Measurements from ENCODE around the gene TAGLN2.
"Not testable (repeated sequence)": the region's sequence is repeated elsewhere in the genome, so short reads cannot be mapped to it uniquely, and the experiment has no call there.

TAGLN2 gene

DNA sequence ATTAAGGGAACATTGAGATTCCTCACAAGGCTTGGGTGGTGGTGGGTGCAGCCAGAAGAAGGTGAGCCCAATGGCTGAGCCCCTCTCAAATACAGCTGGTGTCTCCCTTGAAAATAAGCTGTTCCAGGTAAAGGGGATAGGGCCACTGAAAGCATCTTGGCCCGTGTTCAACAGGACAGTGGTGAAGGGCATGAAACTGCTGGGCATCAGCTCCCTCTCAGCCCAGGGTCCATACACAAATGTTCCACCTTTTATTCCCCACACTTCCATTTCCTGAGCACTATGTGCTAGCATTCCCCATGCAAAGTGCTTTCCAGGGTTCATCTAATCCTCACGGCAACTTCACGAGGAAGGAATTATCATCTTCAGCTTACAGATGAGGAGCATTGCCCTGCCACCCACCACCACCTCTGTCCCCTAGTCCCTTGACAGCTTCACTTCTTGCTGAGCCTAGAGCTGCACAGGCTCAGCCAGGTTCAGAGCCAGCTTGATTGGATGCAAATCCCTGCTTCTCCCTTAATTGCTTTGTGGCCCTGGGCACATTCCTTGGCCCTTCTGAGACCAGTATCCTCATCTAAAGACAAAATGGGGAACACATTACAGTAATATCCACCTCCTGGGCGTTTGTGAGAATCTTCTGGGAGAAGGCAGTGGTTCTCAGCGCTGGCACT, 9.6 kb downstream of the TAGLN2 start:
- H3K9me3 Mint-ChIP-seq, result no peaks in the 10 kb centered on the region
- peaks cover 44% of the 10 kb centered on the region for H3K36me3 Mint-ChIP-seq (ENCODE audit: low read depth)
- DNase-seq (no peak), ATAC-seq (no peak)
- no peak overlapping the region for H3K4me3 Mint-ChIP-seq
- H3K27ac Mint-ChIP-seq, result no peak overlapping the region
- peaks cover 63% of the 10 kb centered on the region for H3K4me1 Mint-ChIP-seq
- no peaks in the 10 kb centered on the region for H3K27me3 Mint-ChIP-seq

DNA sequence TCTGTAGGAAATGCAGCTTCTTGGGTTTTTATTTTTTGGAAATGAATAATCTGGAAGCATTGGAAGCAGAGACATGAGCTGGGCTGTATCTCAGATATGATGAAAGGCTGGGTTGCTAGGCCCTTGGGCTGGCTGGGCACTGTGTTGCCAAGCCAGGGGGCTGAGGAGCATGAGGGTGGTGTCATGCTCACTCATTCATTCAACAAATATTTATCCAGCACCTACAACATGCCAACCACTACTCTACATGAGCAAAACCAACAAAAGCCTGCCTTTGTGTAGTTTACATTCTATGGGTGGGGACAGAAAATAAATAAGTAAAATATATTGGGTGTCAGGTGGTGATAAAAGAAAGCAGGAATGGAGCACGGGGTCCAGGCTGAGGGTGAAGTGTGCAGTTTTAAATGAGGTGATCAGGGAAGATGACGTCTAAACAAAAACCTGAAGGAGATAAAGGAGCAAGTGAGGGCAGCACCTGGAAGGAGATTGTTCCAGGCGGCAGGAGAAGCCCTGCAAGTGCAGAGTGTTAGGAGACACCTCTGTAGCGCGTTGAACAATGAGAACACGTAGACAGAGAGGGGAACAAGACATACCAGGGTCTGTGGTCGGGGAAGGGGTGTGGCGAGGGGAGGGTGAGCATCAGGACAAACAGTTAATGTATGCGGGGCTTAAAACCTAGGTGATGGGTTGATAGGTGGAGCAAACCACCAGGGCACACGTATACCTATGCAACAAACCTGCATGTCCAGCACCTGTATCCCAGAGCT, 10.9 kb downstream of the TAGLN2 start:
- ATAC-seq, result no peak
- Mint-ChIP-seq H3K27ac (no peak overlapping the region), H3K9me3 (no peaks in the 10 kb centered on the region), H3K36me3 (ENCODE audit: low read depth) (peaks cover 32% of the 10 kb centered on the region), H3K4me3 (no peak overlapping the region), H3K4me1 (peaks cover 63% of the 10 kb centered on the region), H3K27me3 (no peaks in the 10 kb centered on the region)
- DNase-seq, result no peak

DNA sequence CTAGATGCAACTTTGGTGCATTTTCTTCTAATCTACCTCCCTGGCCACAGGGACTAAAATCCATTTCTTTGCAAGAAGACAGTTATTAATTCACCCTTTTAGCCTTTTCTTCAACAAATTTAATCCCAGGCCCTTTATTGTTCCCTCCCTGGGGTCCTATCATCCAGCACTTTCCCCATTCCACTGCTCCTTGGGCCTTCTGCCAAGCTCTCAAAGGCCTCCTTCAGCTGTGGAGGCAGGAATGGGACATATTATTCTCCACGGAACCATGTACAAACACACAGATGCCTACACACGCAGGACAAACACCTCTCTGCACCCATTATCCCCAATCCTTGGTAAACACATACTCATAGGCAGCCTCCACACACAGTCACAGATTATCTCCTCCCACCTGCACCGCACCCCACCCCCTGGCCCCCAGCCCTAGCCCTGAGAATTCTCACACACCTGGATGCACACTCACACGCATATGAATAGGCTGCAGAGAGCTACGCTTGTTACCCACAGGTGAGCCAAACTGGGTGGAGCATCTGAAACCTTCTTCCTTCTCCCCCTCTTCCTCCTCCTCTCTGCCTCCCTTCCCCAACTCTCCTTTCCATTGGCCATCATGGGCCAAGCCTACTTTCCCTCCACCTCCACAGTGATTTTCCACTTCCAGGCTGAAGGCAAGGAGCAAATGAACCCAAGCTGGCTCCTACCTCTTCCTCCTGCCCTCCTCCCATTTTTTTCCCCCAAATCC, 11.7 kb downstream of the TAGLN2 start:
- no peak for ATAC-seq
- H3K9me3 Mint-ChIP-seq, result no peaks in the 10 kb centered on the region
- no peaks in the 10 kb centered on the region for H3K27me3 Mint-ChIP-seq
- no peak overlapping the region for H3K27ac Mint-ChIP-seq
- peaks cover 24% of the 10 kb centered on the region for H3K36me3 Mint-ChIP-seq (ENCODE audit: low read depth)
- no peak for DNase-seq
- peaks cover 58% of the 10 kb centered on the region for H3K4me1 Mint-ChIP-seq
- no peak overlapping the region for H3K4me3 Mint-ChIP-seq

DNA sequence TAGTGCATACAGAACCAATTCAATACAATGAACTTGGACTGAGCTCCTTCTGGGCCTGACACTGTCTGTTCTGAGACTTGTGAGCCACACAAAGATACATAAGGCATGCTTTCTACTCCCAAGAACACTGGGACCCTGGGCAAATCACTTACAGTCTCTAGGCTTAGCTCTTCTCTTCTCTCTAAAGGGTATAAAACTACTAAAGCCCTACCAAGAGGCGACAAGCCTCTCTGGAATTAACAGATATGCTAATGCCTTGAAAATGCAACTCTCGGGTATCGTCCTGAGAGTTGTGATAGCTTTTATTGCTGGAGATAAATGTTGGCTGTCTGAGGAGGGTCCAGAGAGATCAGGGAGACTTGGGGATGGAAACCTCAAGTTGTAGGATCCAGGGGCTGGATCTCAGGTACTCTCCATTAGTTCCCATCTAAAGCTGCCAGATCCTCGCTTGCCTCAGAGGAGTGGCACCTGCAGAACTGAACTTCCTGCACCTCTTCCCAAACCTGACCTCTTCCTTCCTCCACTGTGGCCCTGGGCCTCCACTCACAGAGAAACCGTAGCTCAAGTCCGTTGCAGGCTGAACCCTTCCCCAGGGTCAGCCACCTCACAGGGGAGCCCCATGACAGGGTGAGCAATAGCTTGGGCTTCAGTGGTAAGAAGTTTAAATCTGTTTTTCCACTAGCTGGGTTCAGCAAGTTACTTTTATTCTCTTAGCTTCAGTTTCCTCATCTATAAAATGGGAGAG, 13.8 kb downstream of the TAGLN2 start:
- DNase-seq (peak; percentile 34), ATAC-seq (peak; percentile 47)
- Mint-ChIP-seq H3K27me3 (no peaks in the 10 kb centered on the region), H3K9me3 (no peaks in the 10 kb centered on the region), H3K4me3 (no peak overlapping the region), H3K36me3 (ENCODE audit: low read depth) (peaks cover 8% of the 10 kb centered on the region), H3K4me1 (peaks cover 44% of the 10 kb centered on the region), H3K27ac (peak overlapping the region; percentile 94)

DNA sequence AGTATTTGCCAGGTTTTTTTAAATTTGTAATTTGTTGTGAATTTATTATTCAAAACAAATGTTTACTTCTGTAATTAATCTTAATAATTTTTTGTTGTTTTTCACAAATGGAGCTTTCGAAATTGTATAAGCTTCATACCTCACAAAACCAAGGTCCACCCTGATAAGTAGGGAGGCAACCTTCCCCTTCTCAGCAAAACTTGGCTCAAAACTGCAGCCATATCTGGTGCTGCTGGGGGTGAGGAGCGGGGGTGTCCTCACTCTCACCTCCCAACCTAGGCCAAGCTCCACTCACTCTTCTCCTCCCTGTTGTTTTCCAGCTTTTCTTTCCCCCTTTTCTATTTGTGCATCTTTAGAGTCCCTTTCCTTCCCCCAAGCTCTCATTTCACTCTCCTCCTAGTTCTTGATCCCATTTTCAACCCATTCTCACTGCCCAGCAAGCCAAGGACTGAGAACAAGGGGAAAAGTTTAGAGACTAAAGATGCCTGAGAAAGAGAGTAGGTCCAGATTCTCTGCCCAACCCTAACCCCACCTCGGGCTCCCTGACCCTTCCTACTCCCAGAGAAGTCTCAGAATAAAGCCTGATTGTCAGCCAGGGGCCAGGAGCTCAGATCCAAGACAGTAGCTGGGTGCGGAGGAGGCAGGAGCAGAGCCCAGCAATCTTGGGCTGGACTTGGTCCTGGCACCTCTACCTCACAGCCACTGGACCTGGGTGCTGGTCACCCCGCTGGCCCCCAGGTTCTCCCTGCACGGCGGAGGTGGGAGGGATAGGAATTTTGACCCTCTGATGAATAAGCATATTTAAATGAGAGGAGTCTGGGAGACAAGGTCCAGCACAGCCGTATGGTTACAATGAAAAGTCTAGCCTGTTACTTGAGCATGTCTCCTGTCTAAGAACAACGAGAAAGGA, 17.0 kb downstream of the TAGLN2 start:
- Mint-ChIP-seq H3K27me3 (no peaks in the 10 kb centered on the region), H3K36me3 (ENCODE audit: low read depth) (peaks cover 1% of the 10 kb centered on the region), H3K4me3 (no peak overlapping the region), H3K4me1 (peaks cover 38% of the 10 kb centered on the region), H3K27ac (no peak overlapping the region), H3K9me3 (no peaks in the 10 kb centered on the region)
- ATAC-seq (no peak), DNase-seq (no peak)

DNA sequence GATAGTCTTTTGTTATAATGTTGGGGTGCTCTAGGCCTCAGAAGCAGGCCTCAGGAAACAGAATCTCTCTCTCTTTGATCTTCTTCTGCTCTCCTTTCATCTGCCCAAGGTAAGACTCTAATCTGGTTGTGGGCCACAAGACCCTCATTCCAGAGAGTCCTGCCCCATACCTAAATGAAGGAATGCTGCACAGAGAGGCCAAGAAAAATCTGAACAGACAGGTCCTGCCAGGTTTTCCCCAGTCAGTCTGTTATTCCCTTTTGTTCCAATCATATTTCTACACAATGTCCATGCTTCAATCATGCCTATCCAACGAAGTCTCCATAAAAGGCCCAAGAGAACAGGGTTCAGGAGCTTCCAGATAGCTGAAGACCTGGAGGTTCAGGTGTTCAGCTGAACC, 18.3 kb downstream of the TAGLN2 start:
- no peaks in the 10 kb centered on the region for H3K27me3 Mint-ChIP-seq
- no peak overlapping the region for H3K27ac Mint-ChIP-seq
- H3K36me3 Mint-ChIP-seq (ENCODE audit: low read depth), result no peaks in the 10 kb centered on the region
- H3K4me3 Mint-ChIP-seq, result no peak overlapping the region
- no peak for ATAC-seq
- no peaks in the 10 kb centered on the region for H3K9me3 Mint-ChIP-seq
- DNase-seq, result no peak
- H3K4me1 Mint-ChIP-seq, result peaks cover 26% of the 10 kb centered on the region

DNA sequence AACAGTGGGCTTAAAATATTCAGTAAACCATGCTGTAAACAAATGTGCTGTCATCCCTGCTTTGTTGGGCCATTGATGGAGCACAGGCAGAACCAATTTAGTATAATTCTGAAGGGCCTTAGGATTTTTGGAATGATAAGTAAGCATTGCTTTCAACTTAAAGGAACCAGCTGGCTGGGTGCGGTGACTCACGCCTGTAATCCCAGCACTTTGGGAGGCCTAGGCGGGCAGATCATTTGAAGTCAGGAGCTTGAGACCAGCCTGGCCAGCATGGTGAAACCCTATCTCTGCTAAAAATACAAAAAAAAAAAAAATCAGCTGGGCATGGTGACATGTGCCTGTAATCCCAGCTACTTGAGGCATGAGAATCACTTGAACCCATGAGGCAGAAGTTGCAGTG, 21.3 kb downstream of the TAGLN2 start:
- DNase-seq; H3K27me3 Mint-ChIP-seq; H3K27ac Mint-ChIP-seq; H3K4me3 Mint-ChIP-seq; H3K36me3 Mint-ChIP-seq (ENCODE audit: low read depth); H3K9me3 Mint-ChIP-seq; H3K4me1 Mint-ChIP-seq; ATAC-seq: not testable (repeated sequence)

DNA sequence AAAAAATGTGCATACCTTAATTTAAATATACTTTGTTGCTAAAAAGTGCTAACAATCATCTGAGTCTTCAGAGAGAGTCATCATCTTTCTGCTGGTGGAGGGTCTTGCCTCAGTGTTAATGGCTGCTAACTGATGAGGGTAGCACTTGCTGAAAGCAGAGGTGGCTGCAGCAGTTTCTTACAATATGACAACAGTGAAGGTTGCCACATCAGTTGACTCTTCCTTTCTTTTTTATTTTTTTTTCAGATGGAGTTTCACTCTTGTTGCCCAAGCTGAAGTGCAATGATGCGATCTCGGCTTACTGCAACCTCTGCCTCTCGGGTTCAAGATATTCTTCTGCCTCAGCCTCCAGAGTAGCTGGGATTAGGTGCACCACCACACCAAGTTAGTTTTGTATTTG, 22.8 kb downstream of the TAGLN2 start:
- DNase-seq, result no peak
- no peaks in the 10 kb centered on the region for H3K27me3 Mint-ChIP-seq
- H3K27ac Mint-ChIP-seq, result no peak overlapping the region
- no peaks in the 10 kb centered on the region for H3K36me3 Mint-ChIP-seq (ENCODE audit: low read depth)
- no peak overlapping the region for H3K4me3 Mint-ChIP-seq
- ATAC-seq, result no peak
- H3K9me3 Mint-ChIP-seq, result no peaks in the 10 kb centered on the region
- no peaks in the 10 kb centered on the region for H3K4me1 Mint-ChIP-seq

DNA sequence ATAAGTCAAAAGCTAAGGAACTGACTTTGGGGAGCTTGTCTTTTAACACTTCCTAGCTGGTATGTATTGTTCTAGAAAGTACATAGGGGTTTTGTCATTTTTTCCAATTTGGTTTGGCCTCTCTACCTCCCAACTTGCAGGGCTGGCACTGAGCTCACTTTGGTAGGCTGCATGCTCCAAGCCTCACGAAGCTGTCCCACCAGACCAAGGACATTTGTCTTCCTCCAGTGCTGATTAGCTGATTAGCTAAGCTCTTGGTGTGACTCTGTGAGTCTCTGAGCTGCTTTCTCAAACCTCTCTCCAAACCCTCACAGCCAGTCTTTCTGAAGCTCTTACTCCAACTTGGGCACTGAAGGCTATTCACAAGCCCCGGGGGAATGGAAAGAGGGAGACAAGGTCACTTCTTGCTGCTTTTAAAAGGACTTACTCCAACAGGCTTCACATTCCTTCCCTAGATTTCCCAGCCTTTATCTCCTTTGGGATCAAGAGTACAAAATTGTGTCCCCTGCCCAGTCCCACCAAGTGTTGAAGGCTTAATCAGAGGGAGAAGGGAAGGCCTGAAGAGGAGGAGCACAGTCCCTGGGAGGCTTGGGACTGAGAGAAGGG, 24.4 kb downstream of the TAGLN2 start:
- no peak overlapping the region for H3K27ac Mint-ChIP-seq
- H3K27me3 Mint-ChIP-seq, result no peaks in the 10 kb centered on the region
- ATAC-seq, result no peak
- no peaks in the 10 kb centered on the region for H3K36me3 Mint-ChIP-seq (ENCODE audit: low read depth)
- H3K9me3 Mint-ChIP-seq, result no peaks in the 10 kb centered on the region
- no peaks in the 10 kb centered on the region for H3K4me1 Mint-ChIP-seq
- no peak overlapping the region for H3K4me3 Mint-ChIP-seq
- DNase-seq, result no peak

DNA sequence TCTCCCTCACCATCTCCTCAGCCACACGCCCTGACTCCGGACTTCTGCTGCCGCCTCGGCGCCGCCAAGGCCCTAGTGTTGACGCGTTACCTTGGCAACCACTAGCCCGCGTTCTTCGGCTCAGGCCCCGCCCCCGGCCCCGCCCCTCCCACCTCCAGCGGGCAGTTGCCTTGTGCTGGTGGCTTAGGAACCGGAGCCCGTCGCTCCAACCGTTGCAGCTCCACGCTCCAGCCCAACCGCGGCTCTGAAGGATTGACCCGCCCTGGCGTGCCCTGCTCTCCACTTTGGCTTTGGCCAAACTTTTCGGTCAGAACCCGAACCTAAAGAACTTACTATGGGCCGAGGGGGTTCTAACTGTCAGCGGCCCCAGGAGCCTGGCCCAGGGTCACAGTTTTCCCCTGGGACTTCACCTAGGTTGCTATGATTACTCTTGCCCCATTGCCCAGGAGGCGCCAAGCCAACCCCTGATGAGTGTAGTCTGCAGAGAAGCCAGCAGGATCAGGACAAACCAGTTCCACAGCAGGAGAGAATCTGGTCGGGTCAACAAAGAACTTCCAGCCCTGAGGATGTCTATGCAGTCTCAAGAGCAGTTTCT, 25.1 kb downstream of the TAGLN2 start, which contains the start of gene CFAP45:
CFAP45 (minus strand) TSS at position 80 of the 595 bp plus-strand sequence; CDS start at position 13, 67 bp downstream.
- Mint-ChIP-seq H3K36me3 (ENCODE audit: low read depth) (no peaks in the 10 kb centered on the region), H3K4me1 (no peaks in the 10 kb centered on the region), H3K9me3 (no peaks in the 10 kb centered on the region), H3K27me3 (no peaks in the 10 kb centered on the region), H3K4me3 (no peak within 1 kb of the TSS), H3K27ac (no peak within 1 kb of the TSS)
- ATAC-seq, result no peak
- no peak for DNase-seq

DNA sequence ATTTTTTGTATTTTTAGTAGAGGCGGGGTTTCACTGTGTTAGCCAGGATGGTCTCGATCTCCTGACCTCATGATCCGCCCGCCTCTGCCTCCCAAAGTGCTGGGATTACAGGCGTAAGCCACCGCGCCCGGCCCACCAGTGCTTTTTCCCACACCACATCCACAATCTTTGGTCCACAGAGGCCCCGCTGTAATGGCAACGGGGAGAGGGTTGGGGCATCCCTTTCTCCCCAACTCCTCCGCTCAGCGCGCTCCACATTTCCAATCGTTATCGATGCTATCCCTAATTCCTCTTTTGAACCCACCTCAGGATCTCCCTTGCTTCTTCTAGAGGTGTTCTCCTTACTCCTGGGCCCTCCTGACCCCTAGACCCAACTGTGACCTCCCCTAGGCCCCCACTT, 25.7 kb downstream of the TAGLN2 start:
- H3K36me3 Mint-ChIP-seq (ENCODE audit: low read depth); H3K4me1 Mint-ChIP-seq; H3K27me3 Mint-ChIP-seq; DNase-seq; H3K9me3 Mint-ChIP-seq; H3K27ac Mint-ChIP-seq; H3K4me3 Mint-ChIP-seq; ATAC-seq: not testable (repeated sequence)

DNA sequence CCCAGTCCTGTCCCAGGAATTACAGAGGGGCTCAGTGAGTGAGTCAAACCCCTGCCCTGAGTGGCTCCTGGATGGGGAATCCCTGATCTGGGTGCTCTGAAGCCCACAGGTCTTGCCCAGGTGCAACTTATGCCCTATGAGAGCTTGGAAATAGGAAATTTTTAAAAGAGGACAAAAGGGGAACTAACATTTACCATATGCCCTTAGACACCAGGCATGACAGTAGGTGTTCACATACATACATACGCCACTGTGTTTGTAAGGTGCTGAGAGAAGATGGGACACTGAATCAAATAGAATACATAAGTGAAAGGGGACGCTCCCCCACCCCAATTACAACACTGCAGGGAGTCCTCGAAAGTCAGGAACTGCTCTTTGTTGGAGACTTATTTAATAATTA, 26.8 kb downstream of the TAGLN2 start:
- no peak overlapping the region for H3K27ac Mint-ChIP-seq
- DNase-seq (no peak), ATAC-seq (no peak)
- H3K36me3 Mint-ChIP-seq (ENCODE audit: low read depth), result no peaks in the 10 kb centered on the region
- no peaks in the 10 kb centered on the region for H3K4me1 Mint-ChIP-seq
- H3K9me3 Mint-ChIP-seq, result no peaks in the 10 kb centered on the region
- no peaks in the 10 kb centered on the region for H3K27me3 Mint-ChIP-seq
- H3K4me3 Mint-ChIP-seq, result no peak overlapping the region

DNA sequence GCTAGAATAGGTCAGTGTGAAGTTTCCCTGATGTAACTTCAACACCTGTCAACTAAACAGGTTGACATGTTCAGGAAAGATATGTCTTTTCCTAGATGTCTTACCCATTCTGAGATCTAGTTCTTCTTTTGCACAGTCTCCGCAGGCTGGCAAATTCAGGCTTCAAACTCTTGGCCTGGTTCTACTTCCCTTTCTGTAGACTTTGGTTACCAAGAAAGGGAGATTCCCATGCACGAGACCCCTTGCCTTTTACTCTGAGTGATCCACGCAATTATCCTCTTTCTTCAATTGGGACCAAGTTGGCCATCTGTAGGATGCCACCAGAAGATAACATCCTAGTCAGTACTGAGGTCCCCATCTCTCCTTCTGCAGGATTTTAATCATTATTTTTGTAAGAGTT, 27.3 kb downstream of the TAGLN2 start:
- no peak for DNase-seq
- no peak overlapping the region for H3K27ac Mint-ChIP-seq
- H3K4me1 Mint-ChIP-seq, result no peaks in the 10 kb centered on the region
- no peak for ATAC-seq
- H3K27me3 Mint-ChIP-seq, result no peaks in the 10 kb centered on the region
- no peaks in the 10 kb centered on the region for H3K36me3 Mint-ChIP-seq (ENCODE audit: low read depth)
- no peak overlapping the region for H3K4me3 Mint-ChIP-seq
- H3K9me3 Mint-ChIP-seq, result no peaks in the 10 kb centered on the region
